ENCODE measurements around the gene MEMO1.
"Not testable (repeated sequence)": the region's sequence is repeated elsewhere in the genome, so short reads cannot be mapped to it uniquely, and the experiment has no call there.

MEMO1 gene

GRCh38 chr2:32039447-32040219, 28.8 kb upstream of the MEMO1 start, which contains the start of gene DPY30:
Gene DPY30, minus strand, starts transcription at chr2:32039805. Its CDS starts 349 bp downstream, at chr2:32039456.
- Histone ChIP-seq H3K36me3 (peaks cover 0 to 22% (median 1%) of the 10 kb centered on the region in 3 donors), H3K27me3 (no peaks in the 10 kb centered on the region), H3K9me3 (no peaks in the 10 kb centered on the region), H3K27ac (peak within 1 kb of the TSS; percentile 84 to 89), H3K4me1 (peaks cover 0 to 15% (median 11%) of the 10 kb centered on the region in 4 donors), H3K4me3 (peak within 1 kb of the TSS; percentile 92 to 94)
- TF ChIP-seq CTCF (IDR thresholded peaks at IDR 0.05), result no peak
- intact Hi-C loops (cut with DNase I; ENCODE audit: low total_unique reads), result loop anchor here (10.0 kb wide), 1 partner anchor 125 kb away; the partner anchor contains the start of gene SLC30A6
- peak; percentile 92 to 94 for DNase-seq

DNA sequence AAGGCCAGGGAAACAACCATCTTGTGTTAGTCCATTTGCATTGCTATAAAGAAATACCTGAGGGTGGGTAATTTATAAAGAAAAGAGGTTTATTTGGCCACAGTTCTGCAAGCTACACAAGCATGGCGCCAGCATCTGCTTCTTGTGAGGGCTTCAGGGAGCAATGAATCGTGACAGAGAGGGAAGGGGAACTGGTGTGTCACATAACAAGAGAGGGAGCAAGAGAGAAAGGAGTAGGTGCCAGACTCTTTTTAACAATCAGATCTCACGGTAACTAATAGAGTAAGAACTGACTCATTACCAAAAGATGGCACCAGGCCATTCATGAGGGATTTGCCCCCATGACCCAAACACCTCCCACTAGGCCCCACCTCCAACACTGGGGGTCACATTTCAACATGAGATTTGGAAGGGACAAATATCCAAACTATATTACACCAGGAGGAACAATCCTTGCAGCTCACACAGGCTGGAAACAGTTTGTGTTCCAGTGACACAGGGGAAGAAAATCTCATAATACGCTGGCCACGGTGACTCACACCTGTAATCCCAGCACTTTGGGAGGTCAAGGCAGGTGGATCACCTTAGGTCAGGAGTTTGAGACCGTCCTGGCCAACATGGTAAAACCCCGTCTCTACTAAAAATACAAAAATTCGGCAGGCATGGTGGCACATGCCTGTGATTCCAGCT, 23.5 kb upstream of the MEMO1 start:
- H3K27me3 ChIP-seq, H3K9me3 ChIP-seq, DNase-seq, H3K4me3 ChIP-seq, H3K27ac ChIP-seq: not testable (repeated sequence)
- Histone ChIP-seq H3K36me3 (peaks cover 9 to 46% (median 16%) of the 10 kb centered on the region in 3 donors), H3K4me1 (peaks cover 0 to 19% (median 8%) of the 10 kb centered on the region in 4 donors)
- intact Hi-C loops (cut with DNase I; ENCODE audit: low total_unique reads), result loop anchor here (10.0 kb wide), 1 partner anchor 130 kb away; the partner anchor contains the start of gene SLC30A6

- H3K9me3 ChIP-seq; DNase-seq; H3K4me1 ChIP-seq; H3K27me3 ChIP-seq; H3K27ac ChIP-seq; H3K4me3 ChIP-seq; intact Hi-C loops (cut with DNase I; ENCODE audit: low total_unique reads): not testable (repeated sequence)
- peaks cover 18 to 71% (median 49%) of the 10 kb centered on the region in 3 donors for H3K36me3 ChIP-seq
These were observed 8.1 kb upstream of the MEMO1 start for GRCh38 chr2:32018789-32019482.

- Histone ChIP-seq H3K4me1 (peaks cover 0 to 22% (median 12%) of the 10 kb centered on the region in 4 donors), H3K27ac (no peak overlapping the region), H3K4me3 (no peak overlapping the region), H3K36me3 (peaks cover 0 to 24% (median 12%) of the 10 kb centered on the region in 3 donors), H3K27me3 (no peaks in the 10 kb centered on the region), H3K9me3 (no peaks in the 10 kb centered on the region)
- DNase-seq, result no peak
- intact Hi-C loops (cut with DNase I; ENCODE audit: low total_unique reads), result loop anchor here (5.0 kb wide), 2 partner anchors 49 to 1389 kb away; partner anchors contain the start of gene SPAST
- TF ChIP-seq CTCF (IDR thresholded peaks at IDR 0.05), result no peak
These were observed 2.1 kb upstream of the MEMO1 start for GRCh38 chr2:32012872-32013271.

- Histone ChIP-seq H3K27ac (peak overlapping the region; percentile 92 to 93), H3K9me3 (no peaks in the 10 kb centered on the region), H3K4me1 (peaks cover 0 to 33% (median 12%) of the 10 kb centered on the region in 4 donors), H3K36me3 (peaks cover 0 to 12% (median 0%) of the 10 kb centered on the region in 3 donors), H3K4me3 (peak overlapping the region; percentile 81 to 98), H3K27me3 (no peaks in the 10 kb centered on the region)
- no peak for TF ChIP-seq CTCF (IDR thresholded peaks at IDR 0.05)
- no peak for DNase-seq
- intact Hi-C loops (cut with DNase I; ENCODE audit: low total_unique reads), result loop anchor here (5.0 kb wide), 2 partner anchors 51 to 1391 kb away; partner anchors contain the start of gene SPAST
These were observed 715 bp upstream of the MEMO1 start for GRCh38 chr2:32011485-32011960.

DNA sequence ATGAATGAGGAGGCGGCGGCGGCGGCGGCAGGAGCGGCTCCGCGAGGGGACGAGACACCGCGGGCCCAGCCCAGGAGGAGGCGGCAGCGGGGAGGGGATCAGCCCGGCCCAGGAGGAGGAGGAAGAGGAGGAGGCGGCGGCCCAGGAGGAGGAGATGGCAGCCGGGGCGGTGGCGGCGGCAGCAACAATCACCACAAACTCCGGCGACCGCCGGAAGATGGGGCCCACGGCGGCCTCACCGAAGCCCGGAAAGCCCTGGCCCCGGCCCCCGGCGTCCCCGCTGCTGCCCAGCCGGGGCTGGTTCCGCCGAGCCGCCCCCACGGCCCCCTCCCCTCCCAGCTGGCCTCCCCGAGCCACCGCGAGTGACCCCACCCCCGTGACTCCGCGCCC, 533 bp downstream of the MEMO1 start:
- H3K27ac ChIP-seq, result peak overlapping the region; percentile 92 to 93
- intact Hi-C loops (cut with DNase I; ENCODE audit: low total_unique reads), result loop anchor here (5.0 kb wide), 2 partner anchors 52 to 1392 kb away; partner anchors contain the start of gene SPAST
- H3K9me3 ChIP-seq, result not testable (repeated sequence)

More for the DNA sequence above, 533 bp downstream of the MEMO1 start:
- Histone ChIP-seq H3K4me1 (peaks cover 0 to 43% (median 12%) of the 10 kb centered on the region in 4 donors), H3K4me3 (peak overlapping the region; percentile 81 to 98)
- DNase-seq, result peak; percentile 55 to 84
- not testable (repeated sequence) for H3K27me3 ChIP-seq, H3K36me3 ChIP-seq

All from tibial artery (tissue), 4 donors.